Caki2 (cell line): ENCODE results near the gene GRID1. TPM values are rescaled to one million over a fixed set of nuclear protein-coding genes. Genes with fewer than 3 reads are reported as not detected.
"Not testable (repeated sequence)": the region's sequence is repeated elsewhere in the genome, so short reads cannot be mapped to it uniquely, and the experiment has no call there.

Experiments used
- DNase-seq: peaks from one replicate; pipeline ENCODE4 v3.0.0-alpha.2; 2015; ENCODE audit warnings: low read depth
- in situ Hi-C: cut with HindIII; loops from 2 replicates; pipeline ENCODE4 v1.10.0; 2016; ENCODE audit warnings: low sequenced_read_pairs, low pct_unique_long_range_greater_than_20kb, mixed read lengths
- total RNA-seq: library from RNA; depleted of rRNA; stranded (reverse); fragments of >200 nt; shearing (Covaris generic); gene quantifications from 2 replicates; pipeline ENCODE4 v1.2.3, GENCODE V29; 2014; ENCODE audit warnings: low replicate concordance

GRID1 gene
- total RNA-seq, 1 experiment from 2014 or later: 2.6 TPM

GRCh38 chr10:85992324-85992723 is 374.3 kb downstream of the GRID1 start:
- in situ Hi-C loops: no loop called here
- DNase-seq: no peak

DNA sequence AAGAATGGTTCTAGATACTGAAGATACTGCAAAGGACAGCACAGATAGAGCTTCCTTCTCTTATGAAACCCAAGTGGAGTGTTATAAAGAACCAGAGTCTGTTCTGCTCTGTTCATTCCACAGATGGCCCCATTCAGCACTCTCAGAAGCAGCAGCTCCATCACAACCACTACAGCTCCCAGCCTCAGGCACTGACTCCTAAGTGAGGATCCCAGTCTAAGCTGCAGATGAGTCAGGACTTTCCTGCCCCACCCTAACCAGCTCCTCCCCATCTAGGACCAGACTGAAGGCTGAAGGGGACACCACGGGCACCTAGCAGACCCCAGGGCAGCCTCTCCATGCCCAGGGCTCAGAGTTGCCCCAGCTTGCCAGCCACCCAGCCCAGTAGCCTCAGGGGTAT is 379.8 kb downstream of the GRID1 start:
- DNase-seq: no peak
- in situ Hi-C loops: no loop called here

DNA sequence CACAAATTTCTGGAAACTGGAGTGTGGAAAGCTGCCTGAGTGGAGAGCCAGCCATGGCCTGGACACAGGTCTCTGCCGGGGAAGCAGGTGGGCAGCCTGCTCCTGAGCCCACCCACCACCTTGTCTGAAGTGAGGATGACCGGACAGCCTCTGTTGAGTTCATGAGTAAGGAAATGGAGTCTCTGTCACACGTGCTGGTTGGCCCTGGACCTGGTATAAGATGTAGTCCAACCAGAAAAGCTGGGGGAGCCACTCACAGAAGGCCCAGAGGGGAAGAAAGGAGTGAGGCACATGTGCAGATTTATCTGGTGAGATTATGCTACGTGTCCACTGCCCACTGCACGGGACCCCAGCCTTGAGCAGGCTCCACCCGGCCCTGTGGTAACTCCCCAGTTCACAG is 383.5 kb downstream of the GRID1 start:
- in situ Hi-C loops: no loop called here
- DNase-seq: no peak

DNA sequence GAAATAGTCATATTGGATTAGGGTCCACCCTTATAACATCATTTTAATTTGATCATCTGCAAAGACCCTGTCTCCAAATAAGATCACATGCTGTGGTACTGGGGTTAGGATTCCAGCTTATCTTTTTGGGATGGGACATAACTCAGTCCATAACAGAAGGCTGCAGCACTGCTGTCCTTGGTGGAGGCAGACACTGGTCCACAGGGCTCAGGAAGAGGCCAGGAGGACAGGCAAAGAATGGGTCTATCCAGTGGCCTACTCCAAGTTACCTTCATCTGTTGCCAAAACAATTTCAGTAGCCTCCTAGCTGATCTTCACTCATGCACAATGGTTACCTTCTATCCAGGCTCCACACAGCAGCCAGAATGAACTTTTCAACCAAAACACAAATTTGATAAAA is 387.0 kb downstream of the GRID1 start:
- no peak for DNase-seq
- in situ Hi-C loops: no loop called here

DNA sequence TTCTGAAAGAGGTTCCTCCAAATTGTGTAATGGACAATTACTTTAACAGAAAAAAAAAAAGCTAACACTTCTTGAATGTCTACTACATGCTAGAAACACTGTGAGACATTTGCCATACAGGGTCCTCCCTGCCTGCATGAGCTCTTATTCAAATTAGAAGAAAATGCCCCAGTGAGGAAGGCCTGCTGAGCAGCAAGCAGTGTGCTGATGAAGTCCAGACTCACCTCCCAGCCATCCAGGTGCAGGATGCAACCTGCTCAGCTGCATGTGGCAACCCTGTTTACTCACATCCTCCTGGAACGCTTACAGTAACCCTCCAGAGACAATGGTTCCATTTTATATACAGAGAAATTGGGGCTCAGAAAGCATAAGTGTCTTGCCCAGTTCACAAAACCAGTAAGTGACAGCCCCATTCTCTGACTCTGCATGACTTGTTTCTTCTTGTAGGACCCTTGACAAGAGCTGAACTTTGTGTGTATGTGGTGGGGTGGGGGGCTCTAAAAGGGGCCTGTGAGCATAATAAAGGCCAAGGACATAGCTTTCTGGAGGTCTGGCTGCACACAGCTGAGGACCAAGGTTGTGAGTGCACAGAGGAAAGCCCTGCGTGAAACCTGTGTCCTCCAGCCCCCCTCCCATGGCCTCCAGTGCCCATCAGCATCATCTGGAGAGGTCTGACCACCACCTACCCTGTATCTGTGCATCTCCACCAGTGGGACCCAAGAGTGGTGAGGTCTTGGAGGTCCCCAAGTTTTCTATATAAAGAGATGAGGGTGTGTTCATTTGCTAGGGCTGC is 387.8 kb downstream of the GRID1 start:
- in situ Hi-C loops: no loop called here
- no peak for DNase-seq

GRCh38 chr10:85977642-85978041 is 389.0 kb downstream of the GRID1 start:
- in situ Hi-C loops: no loop called here
- no peak for DNase-seq

DNA sequence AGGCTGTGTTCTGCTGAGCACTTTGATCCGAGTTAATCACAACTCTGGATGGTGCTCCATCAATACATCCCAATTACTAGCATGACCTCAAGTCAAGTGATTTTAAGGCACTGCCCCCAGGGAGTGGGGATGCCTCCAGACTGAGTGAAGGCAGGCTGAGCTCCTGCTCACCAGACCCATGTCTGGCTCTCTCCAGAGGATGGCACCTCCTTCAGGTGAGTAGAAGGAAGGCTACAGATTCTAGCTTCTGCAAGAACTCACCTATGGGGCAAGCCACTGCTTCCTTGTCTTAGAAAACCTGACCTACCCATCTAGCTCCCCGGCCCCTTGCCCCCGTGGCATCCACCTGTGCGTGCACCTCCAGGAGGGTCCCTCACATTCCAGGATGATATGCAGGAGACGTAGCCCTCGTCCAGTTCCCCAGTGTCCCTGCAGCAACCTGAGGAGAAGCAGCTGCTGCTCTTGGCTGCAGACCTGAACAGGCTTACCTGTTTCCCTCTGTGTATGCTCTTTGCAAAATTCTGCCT is 390.3 kb downstream of the GRID1 start:
- in situ Hi-C loops: no loop called here
- no peak for DNase-seq

- DNase-seq: no peak
- in situ Hi-C loops: no loop called here
These were observed 395.1 kb downstream of the GRID1 start for GRCh38 chr10:85971494-85971893.

GRCh38 chr10:85967594-85967993 is 399.0 kb downstream of the GRID1 start:
- in situ Hi-C loops: no loop called here
- peak; percentile 18 for DNase-seq

GRCh38 chr10:85961479-85962067 is 405.0 kb downstream of the GRID1 start:
- no peak for DNase-seq
- in situ Hi-C loops: no loop called here

DNA sequence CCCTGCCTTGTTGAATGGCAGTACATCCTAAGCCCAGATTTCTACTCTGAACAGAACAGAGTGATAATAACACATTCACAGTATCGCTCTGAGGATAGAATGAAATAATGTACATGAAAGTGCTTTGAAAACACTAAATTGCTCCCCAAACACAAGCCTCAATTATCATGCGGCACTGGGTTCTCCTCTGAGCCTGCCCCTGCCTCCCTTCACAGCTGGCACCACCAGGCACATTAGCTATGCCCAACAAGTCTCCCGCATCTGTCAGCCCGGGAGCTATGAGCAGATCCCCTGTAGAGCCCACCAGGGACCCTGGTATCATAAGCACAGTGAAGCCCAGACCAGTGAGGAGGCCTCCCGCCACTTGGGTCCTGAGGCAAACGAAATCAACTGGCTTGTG is 405.5 kb downstream of the GRID1 start:
- no peak for DNase-seq
- in situ Hi-C loops: no loop called here

DNA sequence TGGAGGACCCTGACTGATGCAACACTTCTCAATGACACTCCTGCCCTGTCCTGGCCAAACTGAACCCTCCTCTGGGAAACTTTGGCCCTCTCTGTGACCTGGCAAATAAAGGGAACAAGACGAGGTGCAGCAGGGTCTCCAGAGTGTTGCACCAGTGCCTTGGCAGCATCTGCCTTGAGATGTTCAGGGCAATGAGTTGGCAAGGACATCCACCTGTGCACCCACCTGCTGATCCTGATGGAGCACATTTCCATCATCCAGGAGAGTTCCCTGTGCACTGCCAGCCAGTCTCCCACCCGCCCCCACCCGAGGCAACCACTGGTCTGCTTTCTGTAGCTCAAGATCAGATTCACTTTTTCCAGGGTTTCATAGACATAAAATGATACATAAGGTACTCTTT is 407.4 kb downstream of the GRID1 start:
- in situ Hi-C loops: no loop called here
- no peak for DNase-seq

DNA sequence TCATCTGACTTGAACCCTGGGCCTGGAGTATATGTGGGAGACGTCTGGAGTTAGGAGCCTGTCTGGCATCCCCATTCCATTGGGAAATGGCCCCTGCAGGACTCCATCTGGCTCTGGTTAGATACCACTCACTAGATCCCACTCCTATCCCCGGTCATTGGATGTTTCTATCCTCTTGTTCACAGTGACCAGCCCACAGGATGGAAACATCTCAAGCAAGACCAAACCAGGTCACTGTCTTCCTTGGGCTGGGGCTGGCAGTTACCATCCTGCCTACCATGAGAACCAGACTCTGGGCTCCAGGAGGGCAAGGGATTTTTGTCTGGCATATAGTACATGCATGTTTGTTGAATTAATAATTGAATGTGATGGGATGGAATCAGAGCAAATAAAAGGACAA is 415.7 kb downstream of the GRID1 start:
- DNase-seq: no peak
- in situ Hi-C loops: no loop called here

- no peak for DNase-seq
These were observed 419.8 kb downstream of the GRID1 start for GRCh38 chr10:85946713-85947326.

GRCh38 chr10:85936161-85936560 is 430.4 kb downstream of the GRID1 start:
- in situ Hi-C loops: no loop called here
- DNase-seq: no peak

More at GRCh38 chr10:85946713-85947326, 419.8 kb downstream of the GRID1 start:
- in situ Hi-C loops: no loop called here

DNA sequence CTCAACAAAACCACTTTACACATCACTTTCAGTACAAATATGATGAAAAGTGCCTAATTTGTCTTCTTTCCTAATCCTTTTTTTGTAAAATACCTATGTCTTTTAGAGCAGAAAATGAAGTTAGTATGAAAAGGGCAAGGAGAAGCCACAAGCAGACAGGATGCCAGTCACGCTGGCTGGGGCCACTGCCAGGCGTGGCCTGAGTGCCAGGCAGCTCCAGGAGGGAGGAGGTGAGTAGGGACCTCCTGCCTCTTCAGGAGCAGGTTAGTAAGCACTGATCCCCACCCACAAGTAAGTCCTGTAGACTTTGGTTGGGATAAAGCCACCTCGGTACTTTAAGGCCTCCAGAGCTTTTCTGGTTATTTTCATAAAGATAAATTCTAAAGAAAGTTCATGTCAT is 432.0 kb downstream of the GRID1 start:
- DNase-seq: no peak
- in situ Hi-C loops: no loop called here

- DNase-seq, in situ Hi-C loops: not testable (repeated sequence)
These were observed 436.6 kb downstream of the GRID1 start for GRCh38 chr10:85929993-85930392.

DNA sequence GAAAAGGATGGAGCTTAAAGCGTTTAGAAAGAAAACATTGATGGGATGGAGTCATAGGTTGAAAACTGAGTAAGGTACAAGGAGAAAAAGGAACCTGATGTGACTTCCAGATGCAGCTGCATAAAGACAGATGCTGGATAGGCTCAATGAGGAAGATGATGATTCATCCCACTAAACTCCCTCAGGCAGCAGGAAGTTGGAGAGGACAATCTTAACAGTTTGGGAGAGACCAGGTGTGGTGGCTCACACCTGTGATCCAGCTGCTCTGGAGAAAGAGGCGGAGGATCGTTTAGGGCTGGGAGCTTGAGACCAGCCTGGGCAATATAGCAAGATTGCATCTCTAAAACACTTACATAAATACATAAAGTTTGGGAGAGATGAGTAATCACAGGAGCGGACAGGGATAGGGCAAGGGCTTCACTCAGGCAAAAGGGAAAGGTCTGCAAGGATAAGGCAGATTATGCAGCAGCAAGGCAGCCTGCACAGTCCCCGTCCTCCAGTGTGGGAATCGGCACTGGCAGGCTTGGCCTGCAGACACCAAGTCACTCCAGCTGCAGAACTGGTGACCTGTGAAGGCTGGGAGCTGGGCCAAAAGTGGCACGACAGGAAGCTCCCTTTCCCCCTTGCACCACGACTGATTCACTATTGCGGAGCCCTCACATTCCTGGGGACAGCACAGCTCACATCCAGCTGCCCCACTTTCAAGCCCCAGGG is 438.5 kb downstream of the GRID1 start:
- peak; percentile 65 for DNase-seq
- in situ Hi-C loops: no loop called here

- DNase-seq: no peak
- in situ Hi-C loops: no loop called here
These were observed 439.6 kb downstream of the GRID1 start for GRCh38 chr10:85926986-85927385.
